ENCODE measurements around the gene TTC13.
A peak's percentile ranks its signal among the peaks of the same experiment; 100 is the strongest.

TTC13 gene

GRCh38 chr1:230948903-230949302 is 29.8 kb downstream of the TTC13 start:
- DNase-seq = no peak

DNA sequence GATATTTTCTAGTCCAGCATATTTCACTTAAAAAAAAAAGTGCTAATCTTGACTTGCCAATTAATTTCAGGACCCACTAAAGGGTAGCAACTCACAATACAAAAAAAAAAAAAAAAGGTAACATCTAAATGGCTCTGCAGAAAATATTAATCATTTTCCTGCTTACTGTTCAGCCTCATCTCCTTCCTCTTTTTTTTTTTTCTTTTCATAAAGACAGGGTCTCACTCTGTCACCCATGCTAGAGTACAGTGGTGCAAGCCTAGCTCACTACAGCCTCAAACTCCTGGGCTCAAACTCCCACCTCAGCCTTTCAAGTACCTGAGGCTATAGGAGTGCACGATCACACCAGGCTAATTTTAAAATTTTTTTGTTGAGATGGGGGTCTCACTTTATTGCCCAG is 30.4 kb downstream of the TTC13 start:
- DNase-seq = no peak

DNA sequence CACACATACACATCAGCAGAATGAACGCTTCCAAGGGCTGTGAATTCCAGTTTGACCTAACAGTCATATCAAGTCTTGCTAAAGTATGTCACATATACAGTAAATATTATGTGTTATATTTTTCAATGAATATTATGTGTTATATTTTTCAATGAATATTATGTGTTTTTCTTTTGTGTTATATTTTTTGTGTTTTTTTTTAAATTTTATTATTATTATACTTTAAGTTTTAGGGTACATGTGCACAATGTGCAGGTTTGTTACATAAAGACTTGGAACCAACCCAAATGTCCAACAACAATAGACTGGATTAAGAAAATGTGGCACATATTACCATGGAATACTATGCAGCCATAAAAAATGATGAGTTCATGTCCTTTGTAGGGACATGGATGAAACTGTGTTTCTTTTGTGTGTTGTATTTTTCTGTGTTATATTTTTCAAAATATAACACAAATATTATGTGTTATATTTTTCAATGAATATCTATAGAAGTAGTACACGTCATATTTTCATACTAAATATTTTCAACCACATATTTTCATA is 35.5 kb downstream of the TTC13 start:
- no peak for DNase-seq

- peak; percentile 44 for DNase-seq
Measured at GRCh38 chr1:230940848-230941247, 37.8 kb downstream of the TTC13 start.

- no peak for DNase-seq
Measured at GRCh38 chr1:230939806-230940489, 38.7 kb downstream of the TTC13 start.

GRCh38 chr1:230938924-230939368 is 39.7 kb downstream of the TTC13 start:
- DNase-seq = no peak

GRCh38 chr1:230937371-230937770 is 41.3 kb downstream of the TTC13 start:
- DNase-seq = peak; percentile 62

DNA sequence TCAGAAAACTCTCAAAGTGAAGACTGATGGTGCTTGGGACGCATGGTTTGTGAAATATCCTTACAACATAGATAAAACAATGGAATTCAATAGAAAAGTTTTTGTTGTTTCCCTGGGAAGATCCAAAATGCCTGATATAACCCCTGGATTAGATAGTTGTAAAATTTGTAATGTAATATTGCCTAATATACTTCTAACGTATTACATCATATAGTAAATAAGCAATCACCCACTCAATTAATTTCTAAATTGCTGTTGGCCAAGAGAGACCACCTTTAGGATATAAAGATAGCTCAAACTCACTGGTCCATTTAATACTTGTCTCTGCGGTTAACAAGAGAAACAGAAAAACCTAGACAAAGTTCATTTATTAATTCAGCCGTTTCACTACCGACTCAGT is 42.2 kb downstream of the TTC13 start:
- no peak for DNase-seq

- DNase-seq = no peak
Measured at GRCh38 chr1:230935852-230936251, 42.8 kb downstream of the TTC13 start.

GRCh38 chr1:230930986-230931385 is 47.7 kb downstream of the TTC13 start:
- no peak for DNase-seq

- no peak for DNase-seq
Measured at GRCh38 chr1:230926182-230926581, 52.5 kb downstream of the TTC13 start.

- DNase-seq = no peak
Measured at GRCh38 chr1:230925608-230926007, 53.1 kb downstream of the TTC13 start.

DNA sequence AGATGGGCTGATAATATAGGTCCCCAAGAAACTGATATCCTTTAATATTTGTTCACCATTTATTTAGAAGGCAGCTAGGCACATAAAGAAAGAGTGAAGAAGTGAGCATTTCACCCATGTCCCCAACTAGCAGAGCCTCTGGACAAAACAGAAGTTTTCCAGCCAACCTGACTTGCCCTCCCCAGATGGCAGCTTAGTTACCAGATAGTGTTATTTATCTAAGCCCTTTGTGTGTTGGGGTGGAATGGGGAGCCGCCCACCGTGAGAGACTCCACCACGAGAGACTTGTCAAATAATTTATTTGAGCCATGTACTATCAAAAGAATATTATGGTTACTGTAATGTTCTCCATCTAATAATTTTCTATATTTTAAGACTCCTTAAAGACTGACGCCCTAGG is 55.5 kb downstream of the TTC13 start:
- no peak for DNase-seq

- no peak for DNase-seq
Measured at GRCh38 chr1:230922620-230923019, 56.0 kb downstream of the TTC13 start.

DNA sequence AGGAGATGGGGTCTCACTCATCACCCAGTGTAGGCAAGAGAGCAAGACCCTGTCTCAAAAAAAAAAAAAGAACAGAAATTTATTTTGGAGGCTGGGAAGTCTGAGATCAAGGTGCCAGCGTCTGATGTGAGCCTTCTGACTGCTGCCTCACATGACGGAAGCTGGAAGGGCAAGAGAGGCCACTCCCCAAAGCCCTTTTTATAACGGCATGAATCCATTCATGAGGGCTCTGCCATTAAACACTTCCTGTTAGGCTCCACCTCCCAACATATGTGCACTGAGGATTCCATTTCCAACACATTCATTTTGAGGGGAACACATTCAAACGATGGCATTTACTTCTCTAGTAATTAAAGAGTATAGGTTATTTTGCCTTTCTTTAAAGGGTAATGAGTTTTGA is 59.5 kb downstream of the TTC13 start:
- DNase-seq = no peak

DNA sequence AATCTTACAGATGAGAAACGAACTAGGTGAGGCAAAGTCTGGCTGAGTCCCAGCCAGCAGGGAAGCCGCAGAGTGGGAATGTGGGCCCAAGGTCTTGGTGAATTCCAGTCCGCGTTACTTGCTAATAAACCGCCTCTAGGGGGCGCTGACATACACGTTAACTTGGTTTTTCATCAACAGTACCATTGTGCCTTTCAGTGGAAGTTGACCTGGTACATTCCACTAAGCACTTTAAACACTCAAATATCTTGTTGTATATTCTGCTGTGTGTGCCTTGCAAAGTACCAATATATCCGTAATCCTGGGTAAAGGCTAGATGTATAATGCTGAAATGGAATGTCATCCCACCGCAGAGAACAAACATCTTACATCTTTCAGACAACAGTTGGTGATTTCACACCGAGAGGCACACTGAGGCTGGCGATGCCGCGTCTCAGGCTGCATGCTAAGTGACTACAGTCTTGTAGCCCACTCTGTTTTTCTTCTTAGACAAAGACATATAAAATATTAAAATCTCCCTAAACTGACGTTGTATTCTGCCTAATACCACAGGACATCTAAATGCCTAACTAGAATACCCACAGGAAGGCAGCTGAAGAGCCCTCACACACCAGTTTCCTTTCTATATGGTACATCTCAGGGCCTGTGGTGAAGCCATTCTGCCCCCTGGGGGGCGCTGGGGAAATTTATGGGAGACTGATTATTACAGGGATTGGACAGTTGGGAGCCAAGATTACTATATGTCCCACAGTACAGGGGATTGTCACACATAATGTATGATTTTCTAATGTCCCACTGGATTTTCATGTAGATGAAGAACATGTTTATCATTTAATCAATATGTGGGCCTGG is 61.2 kb downstream of the TTC13 start:
- peak; percentile 70 for DNase-seq

GRCh38 chr1:230916587-230917283 is 61.9 kb downstream of the TTC13 start:
- no peak for DNase-seq

DNA sequence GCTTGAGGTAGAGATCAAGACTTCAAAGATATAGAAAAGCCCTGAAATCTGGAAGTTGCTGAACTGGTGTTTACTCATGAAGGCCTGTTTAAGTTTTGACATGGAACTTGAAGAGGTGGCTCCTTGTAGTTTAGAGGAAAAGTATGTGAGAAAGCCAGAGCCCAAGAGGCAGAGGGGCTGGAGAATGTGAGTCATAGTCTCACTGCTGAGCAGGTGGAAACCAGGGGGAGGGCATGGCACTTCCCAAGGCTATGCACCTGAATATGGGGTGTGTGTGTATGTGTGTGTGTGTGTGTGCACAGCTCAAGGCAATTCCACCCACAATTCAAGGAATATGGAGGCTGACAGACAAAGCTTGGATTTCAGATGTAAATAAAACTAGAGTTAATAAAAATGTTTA is 63.6 kb downstream of the TTC13 start:
- DNase-seq = no peak

DNA sequence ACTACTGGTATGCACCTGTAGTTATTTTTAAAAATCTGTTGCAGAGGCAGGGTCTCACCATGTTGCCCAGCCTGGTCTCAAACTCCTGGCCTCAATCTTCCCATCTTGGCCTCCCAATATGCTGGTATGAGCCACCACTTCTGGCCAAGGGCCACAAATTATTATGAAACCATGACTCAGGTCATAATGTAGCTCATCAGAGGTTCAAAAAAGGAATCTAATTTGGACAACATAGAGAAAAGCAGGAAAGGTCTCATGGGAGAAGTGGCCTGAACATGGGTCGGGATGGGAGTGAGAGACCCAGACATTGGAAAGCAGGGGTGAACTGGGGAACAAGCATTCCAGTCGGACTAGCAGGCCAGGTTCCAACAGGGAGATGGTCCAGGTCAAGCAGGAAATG is 65.2 kb downstream of the TTC13 start:
- peak; percentile 27 for DNase-seq

- DNase-seq = peak; percentile 28
Measured at GRCh38 chr1:230910755-230911117, 67.9 kb downstream of the TTC13 start.

DNA sequence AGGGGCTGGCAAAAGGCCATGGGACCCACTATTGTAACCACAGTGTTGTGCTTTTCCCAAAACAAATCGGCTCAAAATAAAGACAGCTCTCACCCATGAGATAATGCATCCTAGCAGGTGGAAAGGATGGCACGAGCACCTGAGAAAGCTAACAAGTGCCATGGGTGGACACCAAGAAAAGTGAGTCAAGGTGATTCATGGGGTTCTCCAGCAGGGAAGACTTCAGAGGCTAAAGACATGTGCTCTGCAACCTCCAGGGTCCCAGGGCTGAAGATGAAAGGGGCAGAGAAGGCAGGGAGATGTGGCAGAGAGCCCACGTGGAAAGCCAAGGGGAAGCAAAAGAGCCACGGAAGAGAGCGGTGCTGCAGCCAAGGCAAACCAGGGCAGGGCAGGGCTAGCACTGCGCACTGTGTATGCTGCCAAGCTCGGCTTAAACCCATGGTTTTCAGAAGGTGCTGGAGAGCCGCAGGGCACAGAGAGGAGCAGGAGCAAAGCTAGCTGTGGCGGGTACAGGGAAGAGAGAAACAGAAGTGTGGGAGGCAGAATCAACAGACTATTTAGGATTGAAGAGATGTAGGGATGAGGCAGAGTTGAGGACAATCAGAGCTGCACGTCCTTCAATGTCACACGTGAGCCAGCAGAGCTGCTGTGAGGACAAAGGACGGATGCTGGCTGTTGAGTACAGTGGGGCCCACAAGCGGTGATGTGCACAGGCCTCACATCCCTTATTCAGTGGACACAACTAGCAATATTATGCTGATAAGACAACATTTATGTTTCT is 68.5 kb downstream of the TTC13 start:
- no peak for DNase-seq

- no peak for DNase-seq
Measured at GRCh38 chr1:230907472-230908205, 71.0 kb downstream of the TTC13 start.

Measured in fibroblast of skin of abdomen (primary cell).